Measurements from ENCODE around the gene PLXDC1.

GRCh38 chr17:39173080-39173479 lies 21.6 kb upstream of the PLXDC1 start:
- TF ChIP-seq, protein P1, sequence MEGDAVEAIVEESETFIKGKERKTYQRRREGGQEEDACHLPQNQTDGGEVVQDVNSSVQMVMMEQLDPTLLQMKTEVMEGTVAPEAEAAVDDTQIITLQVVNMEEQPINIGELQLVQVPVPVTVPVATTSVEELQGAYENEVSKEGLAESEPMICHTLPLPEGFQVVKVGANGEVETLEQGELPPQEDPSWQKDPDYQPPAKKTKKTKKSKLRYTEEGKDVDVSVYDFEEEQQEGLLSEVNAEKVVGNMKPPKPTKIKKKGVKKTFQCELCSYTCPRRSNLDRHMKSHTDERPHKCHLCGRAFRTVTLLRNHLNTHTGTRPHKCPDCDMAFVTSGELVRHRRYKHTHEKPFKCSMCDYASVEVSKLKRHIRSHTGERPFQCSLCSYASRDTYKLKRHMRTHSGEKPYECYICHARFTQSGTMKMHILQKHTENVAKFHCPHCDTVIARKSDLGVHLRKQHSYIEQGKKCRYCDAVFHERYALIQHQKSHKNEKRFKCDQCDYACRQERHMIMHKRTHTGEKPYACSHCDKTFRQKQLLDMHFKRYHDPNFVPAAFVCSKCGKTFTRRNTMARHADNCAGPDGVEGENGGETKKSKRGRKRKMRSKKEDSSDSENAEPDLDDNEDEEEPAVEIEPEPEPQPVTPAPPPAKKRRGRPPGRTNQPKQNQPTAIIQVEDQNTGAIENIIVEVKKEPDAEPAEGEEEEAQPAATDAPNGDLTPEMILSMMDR (IDR thresholded peaks at IDR 0.05), result no peak
- no peak for TF ChIP-seq ZFX (IDR thresholded peaks at IDR 0.05; ENCODE audit: borderline replicate concordance)
